A172 (cell line): ENCODE data around the gene CELF2. TPM values are rescaled to one million over a fixed set of nuclear protein-coding genes. Genes with fewer than 3 reads are reported as not detected.
"Not testable (repeated sequence)": the region's sequence is repeated elsewhere in the genome, so short reads cannot be mapped to it uniquely, and the experiment has no call there.

Experiments used
- DNase-seq: peaks from one replicate; pipeline ENCODE4 v3.0.0-alpha.2; 2015; ENCODE audit warnings: low spot score
- total RNA-seq: library from RNA; depleted of rRNA; stranded (reverse); fragments of >200 nt; shearing (Covaris generic); gene quantifications from 2 replicates; pipeline ENCODE4 v1.2.3, GENCODE V29; 2014; rRNA removed

The CELF2 gene
- 0.10 TPM in 1 of 2 replicates, not detected in the other for total RNA-seq

DNA sequence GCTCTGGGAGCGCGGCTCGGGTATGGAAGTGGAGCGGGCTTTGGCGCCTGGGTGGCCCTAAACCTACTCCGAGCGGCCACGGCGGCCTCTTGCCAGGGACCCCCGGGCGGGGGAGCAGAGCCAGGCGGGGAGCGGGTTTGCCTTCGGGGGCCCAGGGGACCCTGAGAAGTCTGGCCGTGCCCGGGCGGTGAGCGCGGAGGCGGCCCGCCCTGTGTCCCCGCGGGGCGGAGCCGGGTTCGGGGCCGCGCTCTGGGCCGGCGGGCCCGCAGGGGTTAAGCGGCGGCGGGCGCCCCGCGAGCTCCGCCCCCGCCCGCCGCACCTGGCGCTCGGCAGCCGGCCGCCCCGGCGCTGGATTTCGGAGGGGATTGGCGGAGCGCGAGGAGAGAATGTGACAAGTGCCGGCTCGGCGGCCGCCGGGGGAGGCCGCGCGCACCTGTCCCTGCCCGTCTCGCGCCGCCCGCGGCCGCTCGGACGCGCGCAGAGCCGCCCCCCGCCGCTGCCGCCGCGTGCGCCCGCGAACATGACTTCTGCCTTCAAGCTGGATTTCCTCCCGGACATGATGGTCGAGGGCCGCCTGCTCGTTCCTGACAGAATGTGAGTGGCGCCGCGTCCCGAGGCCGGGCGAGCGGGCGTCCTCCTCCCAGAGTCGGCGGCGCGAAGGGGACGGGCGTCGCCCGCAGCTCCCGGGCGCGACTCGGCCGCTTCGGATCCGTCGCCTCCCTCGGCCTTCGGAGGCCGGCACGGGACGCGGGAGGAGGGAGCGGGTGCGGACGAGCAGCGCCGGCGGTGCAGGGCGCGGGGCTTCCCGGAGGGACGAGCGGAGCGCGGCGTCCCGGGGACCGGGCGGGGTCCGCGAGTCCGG, at the start of gene CELF2:
CELF2 (plus strand) TSS at position 303 of the 862 bp plus-strand sequence; CDS start at position 521, 218 bp downstream.
- DNase-seq = no peak

- no peak for DNase-seq
Measured at GRCh38 chr10:10968257-10968588, 49.4 kb upstream of the CELF2 start.

GRCh38 chr10:10973310-10973709, 44.4 kb upstream of the CELF2 start:
- no peak for DNase-seq

DNA sequence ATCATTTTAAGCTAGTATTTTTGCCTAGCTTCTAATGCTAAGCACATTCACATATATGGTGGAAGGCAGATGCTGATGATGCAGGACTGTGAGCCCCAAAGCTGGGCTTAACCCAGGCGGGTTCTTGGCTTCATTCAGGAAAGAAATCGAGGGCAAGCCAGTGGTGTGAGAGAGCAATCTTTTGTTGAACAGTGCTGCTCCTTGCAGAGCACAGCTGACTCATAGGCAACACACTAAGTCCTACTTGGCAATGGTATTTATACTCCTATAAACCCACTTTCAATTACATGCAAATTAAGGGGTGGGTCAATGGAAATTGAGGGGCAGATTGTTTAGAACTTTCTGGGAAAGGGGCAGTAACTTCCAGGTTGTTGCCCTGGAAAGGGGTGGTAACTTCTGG, 42.0 kb upstream of the CELF2 start:
- no peak for DNase-seq

DNA sequence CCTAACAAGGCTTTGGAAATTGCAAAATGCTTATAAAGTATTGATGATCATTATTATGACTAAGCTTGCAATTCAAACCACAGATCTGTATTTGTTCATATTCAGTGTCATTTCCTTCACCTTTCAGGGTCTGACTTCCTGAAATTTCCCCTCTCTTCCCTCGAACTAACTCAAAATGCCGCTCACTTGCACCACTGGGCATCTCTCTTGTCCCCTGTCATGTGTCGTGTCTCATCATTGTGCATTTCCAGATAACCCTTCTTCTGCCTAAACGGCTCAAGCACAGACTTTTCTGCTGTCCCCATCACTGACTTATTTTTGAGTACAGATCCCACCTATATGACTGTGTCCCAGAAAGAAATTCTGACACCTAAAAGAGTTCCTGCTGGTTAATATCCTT, 41.0 kb upstream of the CELF2 start:
- DNase-seq = no peak

GRCh38 chr10:10977226-10977956, 40.3 kb upstream of the CELF2 start:
- DNase-seq = no peak

- no peak for DNase-seq
Measured at GRCh38 chr10:10977978-10978377, 39.7 kb upstream of the CELF2 start.

- no peak for DNase-seq
Measured at GRCh38 chr10:10985361-10985760, 32.3 kb upstream of the CELF2 start.

DNA sequence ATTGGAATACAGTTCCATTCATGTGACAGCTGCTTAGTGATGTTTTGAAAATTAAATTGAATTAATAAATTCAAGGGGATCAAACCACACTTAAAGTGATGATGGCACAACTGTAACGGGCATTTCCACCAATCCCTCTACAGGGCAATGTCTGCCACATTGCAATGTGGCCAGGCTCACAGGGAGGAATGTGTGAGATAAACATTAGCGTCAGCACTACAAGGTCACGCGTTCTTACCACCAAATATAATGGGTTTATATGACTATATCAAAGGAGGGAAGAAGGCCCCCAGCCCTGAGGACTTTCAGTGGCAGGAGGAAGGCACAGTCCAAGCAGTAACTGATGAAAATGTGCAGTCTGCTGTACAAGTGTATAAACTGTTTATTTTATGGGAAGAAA, 31.1 kb upstream of the CELF2 start:
- DNase-seq = no peak

GRCh38 chr10:10987111-10987510, 30.6 kb upstream of the CELF2 start:
- DNase-seq = no peak

GRCh38 chr10:10989669-10990068, 28.0 kb upstream of the CELF2 start:
- DNase-seq = no peak

DNA sequence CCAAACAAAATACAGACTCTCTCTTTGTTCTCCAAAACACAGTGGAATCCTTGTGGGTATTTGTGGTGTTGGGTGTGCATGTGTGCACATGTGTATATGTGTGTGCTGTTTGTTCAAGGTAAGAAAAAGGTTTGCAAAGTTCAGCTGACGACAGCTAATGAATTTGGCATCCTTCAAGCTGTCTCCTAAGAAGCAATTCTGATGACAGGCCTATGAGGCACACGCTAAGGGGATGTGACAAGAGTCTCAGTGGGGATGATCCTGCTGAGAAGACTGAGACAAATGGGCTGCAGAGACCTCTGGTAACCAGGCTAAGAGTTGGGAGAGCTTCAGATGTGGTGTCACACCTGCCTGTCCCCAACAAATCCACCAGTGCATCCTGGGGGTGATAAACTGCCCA, 26.5 kb upstream of the CELF2 start:
- no peak for DNase-seq

GRCh38 chr10:10992072-10992471, 25.6 kb upstream of the CELF2 start:
- no peak for DNase-seq

- DNase-seq = no peak
Measured at GRCh38 chr10:10992961-10993714, 24.5 kb upstream of the CELF2 start.

DNA sequence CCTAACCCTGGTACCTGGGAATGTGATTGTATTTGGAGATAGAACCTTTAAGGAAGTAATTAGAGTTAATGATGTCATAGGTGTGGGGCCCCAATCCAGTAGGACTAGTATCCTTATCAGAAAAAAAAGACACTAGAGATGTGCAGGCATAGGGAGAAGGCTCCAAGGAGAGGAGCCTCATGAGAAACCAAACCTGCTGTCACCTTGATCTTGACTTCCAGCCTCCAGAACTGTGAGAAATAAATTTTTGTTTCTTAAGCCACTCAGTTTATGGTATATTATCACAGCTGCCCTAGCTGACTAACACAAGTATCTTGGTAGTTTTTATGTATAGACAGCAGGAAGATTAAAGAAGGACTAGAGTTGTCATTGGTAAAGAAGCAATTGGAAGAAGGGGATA, 23.9 kb upstream of the CELF2 start:
- no peak for DNase-seq

GRCh38 chr10:10994360-10994759, 23.3 kb upstream of the CELF2 start:
- no peak for DNase-seq

DNA sequence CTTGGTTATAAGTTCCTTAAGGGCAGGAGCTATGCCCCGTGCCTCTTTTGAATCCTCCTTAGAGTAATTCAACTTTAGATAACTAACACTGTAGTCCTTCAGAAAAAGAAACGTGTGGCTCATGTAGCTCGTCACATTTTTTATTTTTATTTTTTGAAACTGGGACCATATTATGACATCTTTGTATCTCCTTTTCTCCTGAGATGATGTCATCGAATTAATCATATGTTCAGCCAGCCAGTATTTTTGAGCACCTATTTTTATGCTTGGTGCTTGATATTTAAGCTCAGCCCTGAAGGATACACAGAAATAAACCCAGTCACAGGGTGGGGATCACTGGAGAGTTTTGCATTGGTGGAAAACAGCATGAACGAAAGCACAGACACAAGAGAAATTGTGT, 22.6 kb upstream of the CELF2 start:
- no peak for DNase-seq

GRCh38 chr10:10996966-10997620, 20.6 kb upstream of the CELF2 start:
- no peak for DNase-seq

GRCh38 chr10:10999501-10999900, 18.2 kb upstream of the CELF2 start:
- DNase-seq = not testable (repeated sequence)

- no peak for DNase-seq
Measured at GRCh38 chr10:11002485-11002884, 15.2 kb upstream of the CELF2 start.

DNA sequence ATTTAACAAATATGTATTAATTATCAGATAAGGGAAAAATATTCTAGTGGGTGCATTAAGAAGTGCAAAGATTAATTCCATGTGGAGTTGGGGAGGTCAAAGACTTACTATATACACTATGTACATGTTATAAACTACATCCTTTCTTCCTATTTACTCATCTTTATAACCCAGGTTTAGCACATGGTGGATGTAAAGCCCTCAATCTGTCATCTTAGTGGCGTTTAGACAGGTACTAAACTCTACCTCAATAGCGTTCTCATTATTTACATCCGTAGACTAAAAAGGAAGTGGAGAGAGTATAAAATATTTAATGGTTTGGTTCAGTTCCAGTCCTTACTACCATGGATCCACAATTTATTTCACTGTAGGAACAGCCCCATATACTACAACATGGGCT, 14.8 kb upstream of the CELF2 start:
- DNase-seq = no peak

DNA sequence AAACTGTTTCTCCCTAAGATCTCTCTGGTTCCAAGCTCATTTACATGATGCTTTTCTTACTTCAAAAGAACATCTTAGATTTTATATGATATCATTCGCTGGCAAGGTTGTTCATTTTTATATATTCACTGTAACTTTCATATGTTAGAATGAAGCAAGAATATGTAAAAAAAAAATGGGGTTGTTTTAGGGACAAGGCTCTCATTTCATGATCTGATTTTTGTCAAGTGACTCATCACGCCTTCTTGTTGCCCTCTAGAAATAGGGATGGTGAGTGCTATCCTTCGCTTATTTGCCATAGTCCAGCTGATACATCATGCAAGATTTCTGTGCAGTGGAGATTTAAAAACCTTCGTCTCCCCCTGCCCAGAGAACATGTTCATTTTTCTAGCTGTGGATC, 14.0 kb upstream of the CELF2 start:
- no peak for DNase-seq
